HepG2 (cell line): ENCODE data around the gene COMMD7.
"Not testable (repeated sequence)": the region's sequence is repeated elsewhere in the genome, so short reads cannot be mapped to it uniquely, and the experiment has no call there.

Experiments used
- NR2C2 ChIP-seq: sonication (generic); formaldehyde crosslinking; IDR thresholded peaks from 2 replicates; pipeline ENCODE4 v1.4.0; 2020; ENCODE audit warnings: missing genetic modification reagents, mild to moderate bottlenecking, moderate library complexity, borderline replicate concordance
- NR2F1 ChIP-seq, 2 experiments: fragments of 450-650 bp in 1 of 2; formaldehyde crosslinking in 1 of 2; IDR thresholded peaks; 2 replicates each; pipeline versions ENCODE4 v1.5.0 to v1.6.1; 2016 to 2020; ENCODE audit warnings: mild to moderate bottlenecking in 1 of 2, missing compliant biosample characterization in 1 of 2, missing genetic modification reagents in 1 of 2, moderate library complexity in 1 of 2
- ZNF747 ChIP-seq: sonication (generic); formaldehyde crosslinking; IDR thresholded peaks from 2 replicates; pipeline ENCODE4 v1.8.1; 2023; ENCODE audit warnings: missing genetic modification reagents, mild to moderate bottlenecking, borderline replicate concordance
- TF ChIP-seq, protein P1 (sequence below): sonication (generic); formaldehyde crosslinking; IDR thresholded peaks from 2 replicates; pipeline ENCODE4 v1.4.0; 2020; ENCODE audit warnings: mild to moderate bottlenecking, missing genetic modification reagents

DNA sequence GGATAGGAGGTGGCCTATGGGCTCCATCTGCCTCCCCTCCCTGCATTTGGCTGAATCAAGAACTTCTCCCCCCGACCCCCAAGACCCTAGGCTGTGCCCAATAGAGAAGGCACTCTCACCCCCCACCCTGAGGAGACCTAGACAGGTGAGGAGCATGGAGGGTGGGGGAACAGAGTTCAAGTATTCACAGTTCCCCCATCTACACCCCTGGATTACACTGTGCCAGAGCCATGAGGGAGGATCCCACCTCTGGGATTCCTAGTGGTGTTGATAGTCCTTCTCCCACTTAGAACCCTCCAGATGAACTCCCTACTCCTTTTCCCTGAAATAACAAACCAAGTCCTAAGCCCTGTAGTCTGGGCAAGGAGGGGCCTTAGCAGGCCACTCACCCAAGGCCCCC lies 54.3 kb downstream of the COMMD7 start:
- not testable (repeated sequence) for TF ChIP-seq NR2C2 (CRISPR knock-in tag); ZNF747 (CRISPR knock-in tag); NR2F1 (CRISPR knock-in tag; IDR thresholded peaks at IDR 0.05)
- TF ChIP-seq, protein P1, sequence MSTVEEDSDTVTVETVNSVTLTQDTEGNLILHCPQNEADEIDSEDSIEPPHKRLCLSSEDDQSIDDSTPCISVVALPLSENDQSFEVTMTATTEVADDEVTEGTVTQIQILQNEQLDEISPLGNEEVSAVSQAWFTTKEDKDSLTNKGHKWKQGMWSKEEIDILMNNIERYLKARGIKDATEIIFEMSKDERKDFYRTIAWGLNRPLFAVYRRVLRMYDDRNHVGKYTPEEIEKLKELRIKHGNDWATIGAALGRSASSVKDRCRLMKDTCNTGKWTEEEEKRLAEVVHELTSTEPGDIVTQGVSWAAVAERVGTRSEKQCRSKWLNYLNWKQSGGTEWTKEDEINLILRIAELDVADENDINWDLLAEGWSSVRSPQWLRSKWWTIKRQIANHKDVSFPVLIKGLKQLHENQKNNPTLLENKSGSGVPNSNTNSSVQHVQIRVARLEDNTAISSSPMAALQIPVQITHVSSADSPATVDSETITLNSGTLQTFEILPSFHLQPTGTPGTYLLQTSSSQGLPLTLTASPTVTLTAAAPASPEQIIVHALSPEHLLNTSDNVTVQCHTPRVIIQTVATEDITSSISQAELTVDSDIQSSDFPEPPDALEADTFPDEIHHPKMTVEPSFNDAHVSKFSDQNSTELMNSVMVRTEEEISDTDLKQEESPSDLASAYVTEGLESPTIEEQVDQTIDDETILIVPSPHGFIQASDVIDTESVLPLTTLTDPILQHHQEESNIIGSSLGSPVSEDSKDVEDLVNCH, result not testable (repeated sequence)
